GM21528 (cell line): ENCODE results near the gene CYSTM1.

ENCODE experiments used
- ATAC-seq: cut with Tn5 transposase; IDR thresholded peaks from one replicate; pipeline ENCODE4 v1.9.1; 2021; ENCODE audit warnings: mild to moderate bottlenecking, moderate library complexity; ENCODE audit not compliant: unreplicated experiment, low FRiP score

The CYSTM1 gene

DNA sequence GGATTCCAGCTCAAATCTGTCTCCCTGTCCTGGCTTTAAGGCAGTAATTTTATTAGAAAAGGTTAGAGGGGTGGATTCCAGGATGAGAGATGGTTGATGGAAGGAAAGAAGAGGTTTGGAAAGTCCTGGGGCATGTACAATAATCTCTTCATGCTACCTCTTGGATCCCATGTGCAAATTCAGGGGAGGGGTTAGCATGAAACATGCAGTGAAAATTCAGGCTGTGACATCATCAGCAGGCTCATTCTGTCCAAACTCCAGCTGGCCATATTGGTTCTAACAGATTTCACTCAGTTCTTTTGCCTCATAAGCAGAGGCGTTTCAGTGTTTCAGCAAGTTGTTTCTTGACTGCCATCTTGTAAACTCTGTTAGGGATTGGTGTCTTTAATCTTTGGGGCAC is 55.4 kb downstream of the CYSTM1 start:
- no peak for ATAC-seq

- no peak for ATAC-seq
These were observed 57.7 kb downstream of the CYSTM1 start for GRCh38 chr5:140232731-140233130.

DNA sequence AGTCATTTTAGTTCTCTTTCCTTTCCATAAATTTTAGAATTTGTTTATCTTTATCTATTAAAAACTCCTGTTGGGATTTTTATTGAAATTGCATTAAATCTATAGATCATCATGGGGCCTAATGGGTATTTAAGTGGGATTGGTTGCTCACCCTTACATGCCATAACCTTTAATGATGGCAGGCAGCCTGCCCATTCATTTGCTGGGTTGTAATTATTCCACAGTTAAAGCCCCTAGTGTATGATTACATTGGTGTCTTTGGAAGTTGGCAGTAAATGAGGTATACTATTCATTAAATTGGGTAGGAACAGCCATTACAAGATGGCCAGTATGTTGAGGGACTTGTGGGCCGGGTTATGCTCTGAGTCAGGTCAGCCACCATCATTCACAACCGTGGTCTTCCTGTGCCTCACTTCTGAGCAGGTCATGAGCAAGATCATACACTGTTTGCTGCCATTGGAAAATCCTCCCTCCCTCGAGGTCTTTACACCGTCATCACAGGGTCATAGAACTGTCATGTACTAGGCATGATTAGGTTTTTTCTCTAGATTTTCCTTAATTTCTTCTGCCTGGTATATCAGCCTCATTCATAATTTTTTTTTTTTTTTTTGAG is 59.5 kb downstream of the CYSTM1 start:
- ATAC-seq, result no peak

- ATAC-seq, result no peak
These were observed 61.0 kb downstream of the CYSTM1 start for GRCh38 chr5:140235791-140236551.

DNA sequence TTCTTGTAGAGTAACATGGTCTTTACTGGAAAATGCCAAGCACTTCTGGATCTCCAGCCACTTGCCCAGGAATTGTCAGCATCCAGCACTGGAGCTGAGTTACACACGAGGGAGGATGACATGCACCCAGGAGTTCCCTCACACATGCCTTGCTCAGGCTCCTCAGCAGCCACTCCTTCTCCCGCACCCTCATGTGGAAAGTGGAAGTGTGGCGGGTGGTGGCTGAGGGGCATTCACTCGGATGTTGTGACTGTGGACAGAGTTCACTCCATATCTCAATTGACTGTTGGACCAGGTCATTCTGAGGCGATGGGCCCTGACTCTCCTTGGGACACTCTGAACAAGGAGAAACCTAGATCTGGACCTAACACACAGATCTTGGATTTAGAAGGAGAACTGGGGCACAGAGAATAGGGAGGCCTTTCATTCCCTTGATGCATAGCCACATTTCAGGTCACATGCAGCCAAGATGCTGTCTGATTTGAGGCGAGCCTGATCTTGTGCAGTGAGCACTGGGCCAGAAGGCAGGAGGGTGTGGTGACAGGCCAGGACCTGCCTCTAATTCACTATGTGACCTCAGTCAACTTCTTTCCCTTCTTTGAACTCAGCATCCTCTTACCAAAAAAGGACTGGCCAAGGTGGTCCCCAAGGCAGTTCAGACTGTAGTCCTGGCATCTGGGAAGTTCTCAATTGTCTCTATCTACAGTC is 62.1 kb downstream of the CYSTM1 start:
- ATAC-seq, result no peak

DNA sequence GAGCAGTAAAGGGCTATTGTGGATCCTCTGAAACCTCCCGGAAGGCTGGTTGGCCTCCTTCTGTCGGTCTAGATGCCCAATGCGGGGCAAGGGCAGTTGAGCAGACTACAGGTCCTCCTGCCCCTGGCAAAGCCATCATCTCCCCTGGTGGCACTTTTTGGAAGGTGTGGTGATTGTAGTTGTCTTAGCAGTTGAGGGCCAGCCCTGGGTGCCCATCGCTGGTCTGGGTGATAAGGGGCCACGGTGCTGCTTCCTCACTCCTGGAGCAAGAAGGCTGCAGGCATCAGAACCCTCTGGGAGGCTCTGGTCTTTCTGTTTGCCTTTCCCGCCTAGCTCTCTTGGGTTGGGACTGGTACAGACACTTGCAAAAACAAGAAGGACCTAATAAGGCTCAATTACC is 63.8 kb downstream of the CYSTM1 start:
- ATAC-seq, result no peak

GRCh38 chr5:140239461-140239860 is 64.5 kb downstream of the CYSTM1 start:
- ATAC-seq, result no peak

- ATAC-seq, result no peak
These were observed 65.1 kb downstream of the CYSTM1 start for GRCh38 chr5:140239939-140240700.

GRCh38 chr5:140240987-140241706 is 66.2 kb downstream of the CYSTM1 start:
- no peak for ATAC-seq

GRCh38 chr5:140242099-140242498 is 67.1 kb downstream of the CYSTM1 start:
- ATAC-seq, result no peak

DNA sequence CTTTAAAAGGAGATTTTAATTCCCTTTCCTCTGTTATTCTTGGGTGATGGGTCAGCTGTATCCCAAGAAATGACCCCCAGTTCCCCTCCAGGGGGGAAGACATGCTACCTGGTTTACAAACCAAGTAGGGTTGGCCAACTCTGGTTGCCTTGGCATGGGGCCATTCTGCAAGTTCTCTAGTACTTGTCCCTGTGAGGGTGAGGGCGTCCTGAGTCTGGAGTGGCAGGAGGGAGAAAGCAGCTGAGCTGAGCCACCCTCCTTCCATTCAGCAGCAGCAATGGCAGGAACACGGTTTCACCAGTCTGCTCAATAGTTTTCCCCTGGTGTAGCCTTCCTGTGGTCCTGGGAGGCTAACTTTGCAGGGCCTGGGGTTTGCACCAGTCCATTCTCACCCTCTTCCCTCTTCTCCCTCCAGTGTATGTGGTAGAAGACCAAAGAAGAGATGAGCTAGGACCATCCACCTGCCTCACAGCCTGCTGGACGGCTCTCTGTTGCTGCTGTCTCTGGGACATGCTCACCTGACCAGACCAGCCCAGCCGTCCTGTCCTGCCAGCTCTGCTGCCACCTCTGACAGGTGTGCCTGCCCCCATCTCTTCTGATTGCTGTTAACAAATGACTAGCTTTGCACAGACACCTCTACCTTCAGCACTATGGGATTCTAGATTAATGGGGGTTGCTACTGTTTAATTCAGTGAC is 68.0 kb downstream of the CYSTM1 start:
- no peak for ATAC-seq

DNA sequence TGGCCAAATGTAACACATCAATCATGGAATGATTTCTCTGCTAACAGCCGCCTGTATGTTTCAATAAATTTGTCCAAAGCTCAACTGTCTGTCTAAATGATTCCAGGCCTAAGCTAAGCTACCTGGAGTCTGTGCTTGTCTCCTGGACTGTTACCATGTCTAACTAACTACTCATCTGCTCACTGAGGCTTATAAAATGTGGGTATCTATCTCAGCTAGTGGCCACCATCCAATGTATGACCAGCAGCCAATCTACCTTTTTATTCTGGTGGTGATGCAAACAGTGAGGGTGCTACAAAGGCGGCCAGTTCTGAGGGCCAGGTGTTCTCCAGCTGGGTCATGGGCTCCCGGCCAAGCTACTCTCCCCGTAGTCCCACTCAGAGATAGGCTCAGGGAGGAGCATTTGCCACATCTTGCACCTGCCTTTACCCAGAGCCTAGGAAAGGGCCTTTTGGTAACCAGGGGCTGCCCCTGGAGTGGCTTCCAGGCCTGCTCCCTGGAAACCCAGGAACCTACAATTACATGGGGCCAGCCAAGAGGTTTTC is 68.8 kb downstream of the CYSTM1 start:
- no peak for ATAC-seq

DNA sequence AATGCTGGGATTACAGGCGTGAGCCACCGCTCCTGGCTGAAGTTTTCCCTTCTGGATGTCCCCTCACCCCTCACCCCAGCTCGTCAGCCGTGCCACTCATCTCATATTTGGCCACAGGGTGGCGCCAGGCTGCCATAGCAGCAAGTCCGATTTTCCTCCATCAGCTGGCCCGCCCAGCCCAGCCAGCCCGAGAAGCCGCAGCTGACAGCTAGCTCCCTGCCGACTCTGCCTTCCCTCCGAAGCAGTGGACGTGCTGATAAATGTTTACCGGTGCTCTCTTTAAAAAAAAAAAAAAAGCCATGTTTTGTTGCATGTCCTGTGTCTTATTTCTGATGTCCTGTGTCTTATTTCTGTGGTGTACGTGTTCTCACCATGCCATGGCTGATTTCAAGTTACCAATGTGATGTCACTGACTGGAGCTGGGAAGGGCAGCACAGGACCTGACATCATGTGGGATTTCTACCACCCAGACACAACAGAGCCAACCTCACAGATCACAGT is 69.6 kb downstream of the CYSTM1 start:
- no peak for ATAC-seq

DNA sequence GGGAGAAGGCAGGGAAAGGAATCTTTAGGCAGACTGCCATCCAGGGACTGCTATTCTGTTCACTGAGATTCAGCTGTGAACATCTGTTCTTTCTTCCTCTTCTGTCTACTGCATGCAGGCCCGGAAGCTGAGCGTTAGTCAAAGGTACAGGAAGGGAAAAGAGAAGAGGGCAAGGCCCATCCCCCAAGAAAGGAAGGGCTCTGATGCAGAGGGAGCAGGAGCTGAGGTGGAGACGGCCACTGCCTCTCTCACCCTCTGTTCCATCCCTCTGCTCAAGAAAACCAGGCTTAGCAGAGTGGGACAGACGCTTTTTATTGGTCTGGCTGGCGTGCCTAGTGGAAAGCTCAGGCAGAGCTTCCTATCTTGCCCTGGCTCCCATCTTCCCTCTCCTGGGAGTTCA is 70.4 kb downstream of the CYSTM1 start:
- no peak for ATAC-seq

DNA sequence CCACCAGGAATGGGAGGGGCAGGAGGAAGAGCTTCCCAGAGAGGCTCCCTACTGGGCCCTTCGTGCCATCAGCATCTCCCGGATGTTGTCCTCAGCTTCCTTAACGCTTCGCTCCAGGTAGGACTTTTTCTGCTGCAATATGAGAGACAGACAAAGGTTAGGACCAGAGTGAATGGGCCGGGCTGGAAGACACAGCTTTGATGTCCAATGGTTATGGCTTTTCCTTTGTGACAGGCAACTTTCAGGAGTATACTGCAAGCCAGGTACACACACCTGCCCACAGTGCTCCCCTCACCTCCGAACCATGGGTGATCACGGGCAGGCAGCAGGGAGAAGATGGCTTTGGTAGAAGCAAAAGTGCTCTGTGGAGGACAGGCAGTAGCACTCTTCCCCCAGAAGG is 70.9 kb downstream of the CYSTM1 start:
- no peak for ATAC-seq

- no peak for ATAC-seq
These were observed 71.6 kb downstream of the CYSTM1 start for GRCh38 chr5:140246378-140247122.

- no peak for ATAC-seq
These were observed 73.4 kb downstream of the CYSTM1 start for GRCh38 chr5:140248414-140248813.

DNA sequence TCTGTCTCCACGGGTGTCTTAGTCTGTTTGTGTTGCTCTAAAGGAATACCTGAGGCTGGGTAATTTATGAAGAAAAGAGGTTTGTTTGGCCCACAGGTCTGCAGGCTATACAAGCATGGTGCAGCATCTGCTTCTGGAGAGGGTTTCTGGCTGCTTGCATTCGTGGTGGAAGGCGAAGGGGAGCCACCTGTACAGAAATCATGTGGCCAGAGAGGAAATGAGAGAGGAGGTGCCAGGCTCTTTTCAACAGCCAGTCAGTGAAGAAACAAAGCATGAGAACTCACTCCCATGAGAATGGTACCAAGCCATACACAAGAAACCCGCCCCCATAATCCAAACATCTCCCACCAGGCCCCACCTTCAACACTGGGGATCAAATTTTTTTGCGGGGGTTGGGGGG is 74.5 kb downstream of the CYSTM1 start:
- ATAC-seq, result no peak

DNA sequence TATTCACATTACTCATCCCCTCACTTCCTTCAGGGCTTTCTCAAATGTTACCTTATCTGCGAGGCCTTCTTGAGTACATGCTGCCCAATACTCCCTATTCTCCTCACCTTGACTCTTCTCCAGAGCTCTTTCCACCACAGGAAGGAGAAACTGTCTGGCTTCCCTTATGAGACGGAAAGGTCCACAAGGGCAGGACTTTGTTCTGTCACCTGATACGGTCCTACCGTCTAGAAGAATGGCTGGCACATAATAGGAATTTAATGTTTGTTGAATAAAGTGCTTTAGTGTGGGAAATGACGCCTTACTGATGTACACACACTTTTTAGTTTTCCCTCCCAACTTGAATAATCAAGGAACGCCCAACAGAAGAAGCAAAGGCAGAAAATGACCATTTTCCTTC is 75.4 kb downstream of the CYSTM1 start:
- no peak for ATAC-seq
